Right lung (tissue), 5 donors: ENCODE data around the gene CANT1. TPM values are rescaled to one million over a fixed set of nuclear protein-coding genes. Genes with fewer than 3 reads are reported as not detected.

Source experiments
- DNase-seq, 2 donors: peaks; one replicate each; pipeline ENCODE4 v3.0.0-alpha.2; 2013
- polyA plus RNA-seq, 5 donors: library from polyadenylated mRNA; unstranded; fragments of 120-200 nt; gene quantifications; one replicate each; pipeline versions ENCODE4 v1.2.1 to v1.2.3, GENCODE V29; 2013; ENCODE audit warnings: inconsistent platforms in 1 of 5, low replicate concordance in 1 of 5; ENCODE audit not compliant: insufficient read length in 5 of 5, insufficient read depth in 1 of 5

CANT1 gene
- polyA plus RNA-seq, 5 donors, result 36.8 to 45.5 (median 42.3) TPM

GRCh38 chr17:79012563-79013134 is 3.1 kb upstream of the CANT1 start:
- no peak for DNase-seq

DNA sequence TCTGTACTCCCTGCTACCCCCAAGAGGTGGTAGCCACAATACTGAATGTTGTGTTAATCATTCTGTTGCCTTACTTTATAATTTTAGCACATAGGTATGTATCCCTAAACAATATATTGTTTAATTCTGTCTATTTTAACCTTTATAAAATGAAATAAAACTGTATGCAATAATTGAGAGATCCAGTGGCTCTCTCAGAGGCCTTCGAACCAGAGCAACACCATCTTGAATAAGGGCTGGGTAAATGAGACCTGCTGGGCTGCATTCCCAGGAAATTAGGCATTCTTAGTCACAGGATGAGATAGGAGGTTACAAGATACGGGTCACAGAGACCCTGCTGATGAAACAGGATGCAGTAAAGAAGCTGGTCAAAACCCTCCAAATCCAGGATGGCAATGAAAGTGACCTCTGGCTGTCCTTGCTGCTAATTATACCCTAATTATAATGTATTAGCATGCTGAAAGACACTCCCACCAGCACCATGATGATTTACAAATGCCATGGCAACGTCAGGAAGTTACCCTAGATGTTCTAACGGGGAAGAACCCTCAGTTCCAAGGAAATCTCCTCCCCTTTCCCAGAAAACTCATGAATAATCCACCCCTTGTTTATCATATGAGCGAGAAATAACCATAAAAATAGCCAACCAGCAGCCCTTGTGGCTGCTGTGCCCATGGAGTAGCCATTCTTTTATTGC is 2.0 kb upstream of the CANT1 start:
- DNase-seq, result no peak

DNA sequence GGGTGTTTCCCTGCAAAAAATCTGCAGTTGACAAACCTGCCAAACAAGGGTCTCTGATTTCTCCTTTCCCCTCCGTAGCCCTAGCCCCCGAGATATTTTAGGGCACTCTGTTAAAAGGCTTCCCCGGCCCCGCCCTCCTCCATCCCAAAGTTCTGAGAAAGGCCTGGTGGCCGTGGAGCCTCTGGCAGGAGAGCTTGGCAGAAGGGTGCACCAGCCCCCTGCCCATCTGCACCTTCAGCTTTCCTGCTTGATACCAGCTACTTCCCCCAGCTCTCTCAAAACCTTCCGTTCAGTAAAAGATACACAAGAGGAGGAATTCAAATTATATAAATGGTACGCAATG is 711 bp upstream of the CANT1 start:
- DNase-seq, result no peak

DNA sequence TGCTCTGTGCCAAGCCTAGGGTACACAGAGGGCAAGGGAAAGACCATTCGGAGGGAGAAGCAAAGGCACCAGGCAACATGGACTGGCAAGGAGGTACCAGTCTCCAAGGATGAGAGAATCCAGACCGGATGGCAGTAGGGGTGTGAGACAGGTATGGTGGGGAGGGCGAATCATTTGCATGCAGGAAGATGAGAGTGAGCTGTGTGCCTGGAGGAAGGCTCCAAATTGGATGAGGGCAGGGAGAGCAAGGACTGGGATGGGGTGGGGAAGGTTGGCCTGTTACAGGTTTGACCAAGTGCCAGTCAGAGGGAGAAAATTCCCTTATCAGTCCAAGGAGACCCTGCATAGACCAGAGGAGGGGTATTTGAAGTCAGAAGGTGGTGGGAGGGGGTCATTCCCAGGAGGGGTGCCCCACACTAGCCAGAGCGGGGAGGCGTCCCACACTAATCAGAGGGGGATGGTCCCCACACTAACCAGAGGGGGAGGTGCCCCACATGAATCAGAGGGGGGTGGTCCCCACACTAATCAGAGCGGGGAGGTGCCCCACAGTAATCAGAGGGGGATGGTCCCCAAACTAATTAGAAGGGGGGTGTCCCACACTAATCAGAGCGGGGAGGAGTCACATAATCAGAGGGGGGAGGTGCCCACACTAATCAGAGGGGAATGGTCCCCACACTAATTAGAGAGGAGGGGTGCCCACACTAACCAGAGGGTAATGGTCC is 737 bp downstream of the CANT1 start:
- no peak for DNase-seq

DNA sequence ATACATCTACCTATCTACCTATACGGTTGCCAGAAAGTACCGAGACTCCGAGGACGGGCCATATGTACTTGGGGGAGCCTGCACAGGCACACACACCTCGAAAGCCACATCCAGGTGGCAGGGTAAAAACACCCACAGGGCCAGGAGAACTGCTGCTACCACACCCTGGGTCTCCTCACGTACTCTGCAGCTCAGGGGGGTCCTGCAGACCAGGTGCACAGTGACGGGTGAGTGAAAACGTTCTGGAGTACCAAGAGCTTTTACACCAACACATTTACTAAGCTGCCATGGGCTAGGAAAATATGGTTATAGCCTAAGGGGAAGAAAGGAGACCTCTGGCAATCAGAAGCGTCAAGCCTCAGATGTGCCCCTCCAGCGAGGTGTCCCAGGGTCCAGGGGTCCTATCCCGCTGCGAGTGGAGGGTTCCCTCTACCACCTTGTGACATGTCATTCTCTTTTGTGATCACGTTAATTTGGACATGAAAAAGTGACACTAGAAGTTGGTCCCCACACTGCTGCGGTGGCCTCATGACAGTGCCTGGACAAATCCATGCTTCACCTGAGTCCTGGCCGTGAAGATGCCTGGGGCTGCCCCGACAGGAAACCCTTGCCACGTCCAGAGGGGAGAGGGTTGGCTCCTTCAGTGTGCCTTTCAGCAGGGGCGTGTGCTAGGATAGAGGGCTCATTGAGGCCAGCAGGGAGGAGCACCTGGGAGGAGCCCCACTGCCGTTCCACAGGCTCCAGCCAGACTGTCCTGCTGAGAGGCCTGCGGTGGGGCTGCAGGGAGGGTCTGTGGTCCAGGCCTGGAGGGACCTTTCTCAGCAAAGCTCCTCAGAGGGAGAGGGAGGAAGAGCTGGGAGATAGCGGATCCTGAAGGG is 1.8 kb downstream of the CANT1 start:
- no peak for DNase-seq

- no peak for DNase-seq
These were observed 2.6 kb downstream of the CANT1 start for GRCh38 chr17:79006794-79007503.

GRCh38 chr17:79006046-79006445 is 3.5 kb downstream of the CANT1 start:
- DNase-seq, result no peak

- DNase-seq, result no peak
These were observed 4.3 kb downstream of the CANT1 start for GRCh38 chr17:79005063-79005861.

DNA sequence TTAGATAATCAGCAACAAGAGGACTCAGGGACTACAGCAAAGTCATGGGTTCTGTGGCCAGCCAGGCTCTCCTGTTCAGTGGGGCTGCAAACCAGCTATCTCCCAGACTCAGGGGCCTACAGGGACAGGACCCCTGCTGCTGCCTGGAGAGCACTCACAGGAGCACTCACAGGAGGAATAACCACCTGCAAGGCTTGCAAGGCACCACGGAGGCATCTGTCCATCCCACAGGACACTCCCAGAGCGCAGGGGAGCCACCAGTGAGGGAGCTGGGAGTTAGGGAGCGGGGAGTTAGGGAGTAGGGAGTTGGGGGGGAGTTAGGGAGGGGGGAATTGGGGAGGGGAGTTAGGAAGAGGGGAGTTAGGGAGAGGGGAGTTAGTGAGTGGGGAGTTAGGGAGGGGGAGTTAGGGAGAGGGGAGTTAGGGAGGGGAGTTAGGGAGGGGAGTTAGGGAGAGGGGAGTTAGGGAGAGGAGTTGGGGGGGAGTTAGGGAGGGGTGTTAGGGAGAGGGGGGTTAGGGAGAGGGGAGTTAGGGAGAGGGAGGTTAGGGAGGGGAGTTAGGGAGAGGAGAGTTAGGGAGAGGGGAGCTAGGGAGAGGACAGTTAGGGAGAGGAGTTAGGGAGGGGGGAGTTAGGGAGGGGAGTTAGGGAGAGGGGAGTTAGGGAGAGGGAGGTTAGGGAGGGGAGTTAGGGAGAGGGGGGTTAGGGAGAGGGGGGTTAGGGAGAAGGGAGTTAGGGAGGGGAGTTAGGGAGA is 5.7 kb downstream of the CANT1 start:
- DNase-seq, result no peak

DNA sequence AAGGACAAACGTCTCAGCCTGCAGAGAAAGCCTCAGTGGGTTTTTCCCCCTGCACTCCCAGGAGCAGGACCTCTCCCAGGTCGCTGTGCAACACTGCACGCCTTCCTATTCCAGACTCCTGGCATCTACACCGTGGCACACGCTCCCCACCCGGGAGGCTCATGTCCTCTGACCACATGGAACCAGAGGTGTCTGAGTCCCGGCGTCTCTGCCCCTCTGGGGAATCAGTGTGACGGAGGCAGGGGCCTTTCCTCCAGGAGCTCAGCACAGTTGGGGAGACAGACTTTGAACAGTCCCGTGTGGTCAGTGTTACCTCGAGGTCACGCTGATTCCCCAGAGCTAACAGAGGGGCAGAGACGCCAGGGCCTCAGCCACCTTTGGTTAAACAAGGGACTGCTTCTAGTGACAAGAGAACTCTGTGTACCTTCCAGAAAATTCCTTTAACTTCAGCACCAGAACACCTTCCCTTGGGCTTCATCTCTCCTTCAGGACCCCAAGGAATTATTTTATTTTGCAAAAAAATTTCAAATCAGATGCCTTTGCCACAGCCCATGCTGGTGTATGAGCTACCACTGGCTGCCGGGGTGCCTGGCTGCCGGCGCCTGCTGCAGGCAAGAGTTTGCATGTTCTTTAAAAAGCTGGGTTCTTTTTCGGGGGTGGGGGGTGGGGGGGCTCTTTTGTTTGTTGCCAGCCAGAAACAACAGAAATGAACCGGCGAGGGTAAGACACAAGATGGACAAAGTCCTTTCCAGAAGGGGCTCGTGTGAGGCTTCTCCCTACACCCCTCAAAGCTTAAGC is 6.6 kb downstream of the CANT1 start:
- DNase-seq, result no peak

GRCh38 chr17:79002291-79002690 is 7.3 kb downstream of the CANT1 start:
- DNase-seq, result no peak

DNA sequence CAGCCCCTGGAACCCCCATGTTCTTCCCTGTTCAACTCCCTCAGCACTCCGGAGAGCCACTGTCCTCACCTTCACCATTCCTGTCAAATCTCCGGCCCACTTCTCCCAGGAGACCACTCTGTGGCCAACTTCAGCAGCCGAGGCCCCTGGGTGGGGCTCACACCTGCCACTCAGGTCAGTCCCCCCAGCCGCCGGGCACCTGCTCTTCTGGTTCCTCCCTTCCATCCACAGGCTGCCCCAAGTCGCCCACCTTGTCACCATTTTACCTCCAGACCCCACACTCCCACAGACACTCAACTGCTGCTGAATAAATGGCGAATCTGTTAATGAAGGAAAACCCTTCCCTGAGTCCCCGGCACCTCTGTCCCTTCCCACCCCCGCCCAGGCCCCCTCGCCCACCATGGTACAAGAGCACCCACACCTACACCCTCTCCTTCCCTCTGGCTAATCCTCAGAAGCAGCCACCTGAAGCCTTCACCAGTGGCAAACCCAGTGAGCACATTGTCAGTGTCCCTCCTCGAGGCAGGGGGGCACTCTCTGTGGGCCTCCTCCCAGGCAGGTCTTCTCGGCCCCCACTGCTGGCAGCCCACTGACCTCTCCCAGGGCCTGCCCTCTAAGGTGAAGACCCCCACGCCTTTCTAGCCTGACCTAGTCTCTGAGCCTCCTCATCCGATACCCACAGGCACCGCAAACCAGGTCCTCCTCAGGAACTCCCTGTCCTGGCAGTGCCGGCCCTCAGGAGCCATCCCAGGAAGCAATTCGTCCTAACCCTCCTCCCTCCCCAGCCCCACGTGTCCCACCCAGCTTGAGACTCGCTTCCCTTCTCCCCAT is 8.2 kb downstream of the CANT1 start:
- DNase-seq, result no peak

- DNase-seq, result no peak
These were observed 9.0 kb downstream of the CANT1 start for GRCh38 chr17:79000396-79001189.

- DNase-seq, result no peak
These were observed 9.6 kb downstream of the CANT1 start for GRCh38 chr17:78999947-79000395.

DNA sequence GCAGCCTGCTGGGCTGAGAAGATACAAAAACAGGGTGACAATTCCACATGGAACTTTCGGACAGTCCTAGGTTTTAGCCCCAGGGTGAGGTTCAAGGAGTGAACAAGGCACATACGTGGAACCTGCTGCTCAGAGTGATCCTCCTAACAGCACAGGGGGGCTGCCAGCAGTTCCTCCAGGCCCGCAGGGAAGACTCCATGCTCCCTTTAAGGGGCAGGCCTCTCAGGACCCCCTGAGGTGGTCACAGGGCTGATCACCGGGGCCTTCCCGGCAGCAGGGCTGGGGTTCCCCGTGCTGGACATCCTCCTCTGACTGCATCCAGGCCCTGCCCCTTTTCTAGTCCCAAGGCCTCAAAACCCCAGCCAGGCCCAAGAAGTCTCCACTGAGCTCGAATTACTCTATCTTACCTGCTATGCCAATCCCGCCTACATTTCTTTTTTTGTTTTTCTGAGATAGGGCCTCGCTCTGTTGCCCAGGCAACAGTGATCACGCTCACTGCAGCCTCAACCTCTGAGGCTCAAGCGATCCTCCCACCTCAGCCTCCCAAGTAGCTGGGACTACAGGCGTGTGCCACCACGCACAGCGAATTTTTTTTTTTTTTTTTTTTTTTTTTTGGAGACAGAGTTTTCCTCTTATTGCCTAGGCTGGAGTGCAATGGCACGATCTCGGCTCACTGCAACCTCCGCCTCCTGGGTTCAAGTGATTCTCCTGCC is 10.4 kb downstream of the CANT1 start:
- no peak for DNase-seq

DNA sequence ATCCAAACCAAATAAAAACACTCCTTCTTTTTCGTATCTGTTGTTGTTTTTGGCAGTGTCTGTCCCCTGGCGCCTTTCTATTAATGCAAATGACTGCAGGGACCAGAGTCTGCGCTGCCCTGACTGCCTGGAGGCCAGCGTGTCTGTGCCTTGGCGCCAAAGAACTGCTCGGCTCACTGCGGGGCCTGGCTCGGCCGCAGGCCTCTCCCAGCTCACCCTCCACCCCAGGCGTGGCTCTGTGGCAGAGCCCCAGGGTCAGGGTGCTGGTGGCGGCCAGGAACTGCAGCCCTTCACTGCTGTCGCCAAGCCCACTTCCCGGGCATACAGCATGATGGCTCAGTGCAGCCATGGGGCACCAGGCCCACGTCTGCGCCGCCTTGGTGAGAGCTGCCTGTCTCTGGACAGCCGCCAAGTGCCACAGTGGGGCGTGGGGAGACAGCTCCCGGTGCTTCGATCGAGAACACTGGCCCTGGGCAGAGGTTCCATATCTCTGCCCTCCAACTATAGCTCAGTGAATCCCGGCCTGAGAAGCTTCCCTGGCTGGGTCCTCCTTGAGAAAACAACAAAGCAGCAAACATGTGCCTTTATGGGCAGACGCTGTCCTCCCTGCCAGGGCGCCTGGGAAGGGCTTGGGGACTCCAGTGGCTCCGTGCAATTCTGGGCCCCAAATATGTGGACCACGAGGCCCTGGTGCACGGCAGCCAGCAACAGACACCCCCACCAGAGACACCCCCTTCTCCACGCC is 11.1 kb downstream of the CANT1 start:
- no peak for DNase-seq
